B cell (primary cell): ENCODE data around the gene KCNQ1OT1.

Source experiments
- EZH2 ChIP-seq: IDR thresholded peaks from 2 replicates; pipeline ENCODE4 v1.6.1; 2012; ENCODE audit warnings: borderline replicate concordance, low read depth, mild to moderate bottlenecking, moderate library complexity, low read length; ENCODE audit not compliant: insufficient read depth, poor library complexity, severe bottlenecking
- TF ChIP-seq, protein P1 (sequence below): fragments of 200-600 bp; IDR thresholded peaks from one replicate; pipeline ENCODE4 v1.8.0; 2022; ENCODE audit warnings: antibody characterized with exemption, mild to moderate bottlenecking

DNA sequence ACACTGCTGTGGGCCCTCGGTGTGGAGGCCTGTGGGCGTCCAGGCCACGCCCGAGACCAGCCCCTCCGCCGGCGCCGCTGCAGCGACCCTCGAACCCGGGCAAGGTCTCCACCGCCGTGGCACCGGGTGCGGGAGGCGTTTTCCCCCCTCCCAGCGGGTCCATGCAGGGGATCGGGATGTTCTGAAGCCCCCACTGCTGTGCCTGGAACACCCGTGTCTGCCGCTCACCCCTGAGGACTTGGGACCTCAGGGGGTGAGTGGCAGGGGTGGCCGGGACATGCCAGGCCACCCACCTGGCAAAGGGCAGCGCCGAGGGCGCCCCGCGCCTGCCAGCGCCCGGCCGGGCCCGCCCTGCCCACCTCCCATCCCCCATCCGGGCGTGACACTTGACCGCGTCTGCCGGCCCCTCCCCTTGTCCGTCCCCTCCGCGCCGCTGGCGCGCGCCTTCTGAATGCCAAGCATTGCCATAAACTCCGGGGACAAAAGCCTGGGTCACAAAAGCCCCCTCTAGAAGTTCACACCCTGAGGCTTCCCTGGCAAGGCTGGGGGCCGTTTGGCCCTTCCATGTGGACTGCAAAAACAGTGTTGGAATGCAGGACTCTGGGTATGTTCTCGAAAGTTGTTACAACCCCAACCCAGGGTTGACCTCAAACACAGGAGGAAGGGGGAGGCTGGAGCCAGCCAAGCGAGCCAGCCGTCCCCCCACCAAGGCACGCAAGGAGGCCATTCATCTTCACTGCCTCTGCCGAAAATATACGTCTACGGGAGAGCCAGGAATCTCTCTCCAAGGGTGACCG, 819 bp upstream of the KCNQ1OT1 start:
- TF ChIP-seq, protein P1, sequence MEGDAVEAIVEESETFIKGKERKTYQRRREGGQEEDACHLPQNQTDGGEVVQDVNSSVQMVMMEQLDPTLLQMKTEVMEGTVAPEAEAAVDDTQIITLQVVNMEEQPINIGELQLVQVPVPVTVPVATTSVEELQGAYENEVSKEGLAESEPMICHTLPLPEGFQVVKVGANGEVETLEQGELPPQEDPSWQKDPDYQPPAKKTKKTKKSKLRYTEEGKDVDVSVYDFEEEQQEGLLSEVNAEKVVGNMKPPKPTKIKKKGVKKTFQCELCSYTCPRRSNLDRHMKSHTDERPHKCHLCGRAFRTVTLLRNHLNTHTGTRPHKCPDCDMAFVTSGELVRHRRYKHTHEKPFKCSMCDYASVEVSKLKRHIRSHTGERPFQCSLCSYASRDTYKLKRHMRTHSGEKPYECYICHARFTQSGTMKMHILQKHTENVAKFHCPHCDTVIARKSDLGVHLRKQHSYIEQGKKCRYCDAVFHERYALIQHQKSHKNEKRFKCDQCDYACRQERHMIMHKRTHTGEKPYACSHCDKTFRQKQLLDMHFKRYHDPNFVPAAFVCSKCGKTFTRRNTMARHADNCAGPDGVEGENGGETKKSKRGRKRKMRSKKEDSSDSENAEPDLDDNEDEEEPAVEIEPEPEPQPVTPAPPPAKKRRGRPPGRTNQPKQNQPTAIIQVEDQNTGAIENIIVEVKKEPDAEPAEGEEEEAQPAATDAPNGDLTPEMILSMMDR, result no peak
- no peak for TF ChIP-seq EZH2
